Right renal pelvis (tissue), 4 donors: ENCODE data around the gene MIS18A. TPM values are rescaled to one million over a fixed set of nuclear protein-coding genes. Genes with fewer than 3 reads are reported as not detected.
"Not testable (repeated sequence)": the region's sequence is repeated elsewhere in the genome, so short reads cannot be mapped to it uniquely, and the experiment has no call there.

Experiments used
- DNase-seq, 4 donors: peaks; one replicate each; pipeline ENCODE4 v3.0.0-alpha.2; 2013; ENCODE audit warnings: low read depth in 4 of 4, low spot score in 3 of 4, missing footprints in 1 of 4
- polyA plus RNA-seq, 4 donors: library from polyadenylated mRNA; unstranded; fragments of 120-200 nt; gene quantifications; one replicate each; pipeline ENCODE4 v1.2.1, GENCODE V29; 2013; ENCODE audit not compliant: insufficient read length in 4 of 4

The MIS18A gene
- polyA plus RNA-seq, 4 donors: 23.7 to 26.7 (median 25.3) TPM

DNA sequence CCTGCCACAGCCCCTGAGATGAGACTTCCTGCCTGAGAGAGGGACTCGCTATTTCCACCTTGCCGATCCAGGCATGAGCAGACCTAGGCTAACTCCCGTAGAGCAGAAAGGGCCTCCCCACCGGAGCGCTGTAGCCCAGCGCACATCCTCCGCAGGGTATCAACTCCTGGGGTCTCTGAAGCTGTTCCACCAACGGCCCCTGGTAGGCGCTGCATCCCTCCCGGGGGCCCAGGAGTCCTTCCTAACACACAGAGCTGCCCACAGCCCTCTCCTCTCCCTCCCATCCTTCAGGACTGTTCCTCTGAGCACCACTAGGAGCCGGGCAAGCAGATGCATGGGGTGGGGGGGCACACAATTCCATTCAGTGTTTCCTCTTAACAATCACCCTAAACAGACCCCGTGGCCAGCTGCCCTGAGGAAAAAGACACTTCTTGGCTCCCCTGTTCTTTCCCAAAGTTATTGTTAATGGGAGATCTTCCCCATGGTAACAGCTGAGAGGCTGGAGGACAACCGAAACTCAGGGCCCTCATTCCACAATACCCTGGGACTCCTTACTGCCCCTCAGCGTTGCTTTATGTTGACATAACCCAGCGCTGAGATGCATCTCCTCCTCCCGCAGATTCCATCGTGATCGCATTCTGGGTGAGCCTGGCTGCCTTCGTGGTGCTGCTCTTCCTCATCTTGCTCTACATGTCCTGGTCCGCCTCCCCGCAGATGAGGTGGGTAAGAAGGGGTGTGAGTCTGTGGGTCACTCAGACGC is 27.4 kb upstream of the MIS18A start:
- no peak for DNase-seq

GRCh38 chr21:32304998-32305397 is 26.1 kb upstream of the MIS18A start:
- DNase-seq: no peak

GRCh38 chr21:32303385-32303784 is 24.5 kb upstream of the MIS18A start:
- no peak for DNase-seq

GRCh38 chr21:32302560-32302959 is 23.7 kb upstream of the MIS18A start:
- DNase-seq: no peak

GRCh38 chr21:32301596-32301995 is 22.7 kb upstream of the MIS18A start:
- no peak for DNase-seq

DNA sequence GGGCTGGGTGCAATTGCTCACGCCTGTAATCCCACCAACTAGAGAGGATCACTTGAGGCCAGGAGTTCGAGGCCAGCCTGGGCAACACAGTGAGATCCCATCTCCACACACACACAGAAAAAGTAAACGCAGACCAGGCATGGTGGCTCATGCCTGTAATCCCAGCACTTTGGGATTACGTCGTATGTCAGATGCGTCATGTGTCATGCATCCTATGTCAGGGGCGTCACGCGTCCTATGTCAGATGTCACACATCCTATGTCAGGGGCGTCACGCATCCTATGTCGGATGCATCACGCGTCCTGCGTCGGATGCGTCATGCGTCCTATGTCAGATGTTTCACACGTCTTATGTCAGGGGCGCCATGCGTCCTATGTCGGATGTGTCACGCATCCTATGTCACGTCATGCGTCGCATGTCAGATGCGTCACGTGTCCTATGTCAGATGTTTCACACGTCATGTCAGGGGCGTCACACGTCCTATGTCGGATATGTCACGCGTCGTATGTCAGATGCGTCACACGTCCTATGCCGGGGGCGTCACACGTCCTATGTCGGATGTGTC is 21.4 kb upstream of the MIS18A start:
- no peak for DNase-seq

GRCh38 chr21:32299695-32300094 is 20.8 kb upstream of the MIS18A start:
- no peak for DNase-seq

DNA sequence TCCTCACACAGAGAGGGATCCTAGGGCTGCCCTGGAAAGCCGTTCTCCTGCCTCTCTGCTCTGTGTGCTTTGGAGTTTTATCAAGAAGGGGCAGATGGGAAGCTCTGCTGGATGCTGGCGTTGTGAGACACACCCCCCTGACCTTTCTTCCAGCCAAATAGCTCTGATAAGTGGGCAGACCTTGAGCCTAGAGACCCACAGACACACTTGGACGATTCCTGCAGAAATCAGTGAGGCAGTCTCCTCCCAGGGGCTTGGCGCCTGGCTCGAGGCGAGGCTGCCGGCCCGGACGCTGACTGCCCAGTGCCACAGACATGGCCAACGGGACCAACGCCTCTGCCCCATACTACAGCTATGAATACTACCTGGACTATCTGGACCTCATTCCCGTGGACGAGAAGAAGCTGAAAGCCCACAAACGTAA is 19.8 kb upstream of the MIS18A start, which contains the start of gene MRAP:
Gene MRAP, plus strand, starts transcription at position 198 of the 424 bp plus-strand sequence. Its CDS starts 117 bp downstream, at position 315.
- no peak for DNase-seq

DNA sequence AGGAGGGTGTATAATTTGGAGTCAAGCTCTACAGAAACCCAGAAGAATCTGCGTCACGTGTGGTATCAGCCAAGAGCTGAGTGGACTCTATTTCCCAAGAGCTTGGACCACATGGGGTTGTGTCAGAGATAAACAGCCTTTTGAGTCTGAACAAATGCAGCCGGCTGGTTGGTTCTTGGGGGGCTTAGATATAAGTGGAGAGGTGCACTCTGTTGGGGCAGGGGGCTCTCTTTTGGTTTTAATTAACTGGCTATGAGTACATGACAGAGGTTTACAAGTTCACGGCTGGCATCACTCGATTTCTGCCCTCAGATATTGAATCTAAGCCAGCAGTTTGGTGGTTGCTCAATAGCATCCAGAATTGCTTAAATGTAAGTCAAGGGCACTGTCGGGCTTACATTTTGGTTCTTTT is 19.3 kb upstream of the MIS18A start:
- DNase-seq: no peak

- DNase-seq: no peak
Observed at GRCh38 chr21:32297449-32297848, 18.6 kb upstream of the MIS18A start.

DNA sequence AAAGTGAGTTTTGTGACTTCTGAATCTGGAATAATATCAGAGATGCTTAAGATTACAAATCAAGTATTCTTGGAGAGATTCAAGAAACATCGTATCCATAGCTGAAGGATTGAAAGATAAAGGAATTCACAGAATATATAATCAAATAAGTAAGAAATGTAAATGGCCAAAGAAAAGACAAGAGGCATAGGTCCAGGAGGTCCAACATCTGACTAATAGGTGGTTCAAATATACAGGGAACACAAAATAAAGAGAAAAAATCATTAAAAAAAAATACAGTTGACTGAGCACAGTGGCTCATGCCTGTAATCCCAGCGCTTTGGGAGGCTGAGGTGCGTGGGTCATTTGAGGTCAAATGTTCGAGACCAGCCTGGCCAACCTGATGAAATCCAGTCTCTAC is 6.6 kb upstream of the MIS18A start:
- DNase-seq: no peak

DNA sequence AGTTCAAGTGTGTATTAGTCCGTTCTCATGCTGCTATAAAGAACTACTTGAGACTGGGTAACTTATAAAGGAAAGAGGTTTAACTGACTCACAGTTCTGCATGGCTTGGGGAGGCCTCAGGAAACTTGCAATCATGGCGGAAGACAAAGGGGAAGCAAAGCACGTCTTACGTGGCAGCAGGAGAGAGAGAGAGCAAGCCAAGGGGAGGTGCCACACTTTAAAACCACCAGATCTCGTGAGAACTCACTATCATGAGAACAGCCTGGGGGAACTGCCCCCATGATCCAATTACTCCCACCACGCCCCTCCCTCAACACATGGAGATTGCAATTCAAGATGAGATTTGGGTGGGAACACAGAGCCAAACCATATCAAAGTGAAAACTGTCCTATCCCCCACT is 4.1 kb upstream of the MIS18A start:
- no peak for DNase-seq

DNA sequence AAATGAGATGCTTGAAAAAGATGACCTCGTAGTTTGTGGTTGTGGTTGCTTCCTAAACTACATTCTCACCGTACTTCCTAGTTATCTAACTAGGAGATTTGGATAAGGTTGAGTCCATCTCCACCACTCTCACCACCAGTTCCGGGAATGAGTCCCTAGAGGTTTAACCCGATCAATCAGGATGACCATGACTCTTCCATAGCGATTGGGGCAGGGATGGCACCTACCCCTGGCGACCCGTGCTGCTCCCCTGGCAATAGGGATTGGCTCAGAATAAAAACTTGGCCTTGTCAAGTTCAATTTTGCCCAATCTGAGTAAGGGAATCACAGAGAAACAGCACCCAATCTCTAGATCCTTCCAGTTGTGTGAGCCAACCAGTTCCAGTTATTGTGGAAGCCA is 2.7 kb upstream of the MIS18A start:
- DNase-seq: no peak

GRCh38 chr21:32279377-32279680 is 480 bp upstream of the MIS18A start:
- no peak for DNase-seq

- no peak for DNase-seq
Observed at GRCh38 chr21:32278103-32278502, 746 bp downstream of the MIS18A start.

- no peak for DNase-seq
Observed at GRCh38 chr21:32276671-32277070, 2.2 kb downstream of the MIS18A start.

DNA sequence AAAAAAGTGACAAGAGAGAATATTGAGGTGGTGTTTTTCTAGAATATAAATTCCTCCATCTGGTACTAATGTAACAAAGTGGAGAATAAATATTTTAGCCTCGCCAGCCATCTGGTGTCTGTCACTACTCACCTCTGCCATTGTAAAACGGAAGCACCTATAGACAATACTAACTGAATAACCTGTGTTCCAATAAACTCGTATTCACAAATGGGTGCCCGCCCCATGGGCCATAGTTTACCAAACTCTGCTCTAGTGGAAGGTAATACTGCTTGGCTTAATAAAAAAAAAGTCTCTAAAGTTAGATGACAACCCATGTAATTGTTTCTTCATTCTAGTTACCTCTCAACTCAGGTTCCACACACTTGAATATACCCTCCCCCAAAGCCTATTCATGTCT is 8.1 kb downstream of the MIS18A start:
- DNase-seq: no peak

- DNase-seq: not testable (repeated sequence)
Observed at GRCh38 chr21:32265321-32265720, 13.5 kb downstream of the MIS18A start.

DNA sequence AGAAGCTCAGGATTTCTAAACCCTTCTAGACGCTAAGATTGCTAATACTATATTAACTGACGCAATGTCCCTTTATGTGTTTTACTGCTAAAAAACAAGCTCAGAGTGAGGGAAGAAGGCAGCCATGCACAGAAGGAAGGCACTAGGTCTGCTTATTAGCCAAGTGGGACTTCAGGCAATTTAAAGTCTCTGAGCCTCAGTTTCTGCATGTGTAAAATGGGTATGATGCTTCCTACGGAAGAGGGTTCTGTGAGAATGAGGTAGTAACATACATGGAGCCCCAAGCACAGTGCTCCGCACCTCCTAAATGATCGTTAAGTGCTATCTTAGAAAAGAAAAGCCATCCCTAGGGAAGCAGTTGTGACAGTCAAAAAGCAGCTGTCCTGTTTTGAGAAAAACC is 16.9 kb downstream of the MIS18A start:
- DNase-seq: no peak

DNA sequence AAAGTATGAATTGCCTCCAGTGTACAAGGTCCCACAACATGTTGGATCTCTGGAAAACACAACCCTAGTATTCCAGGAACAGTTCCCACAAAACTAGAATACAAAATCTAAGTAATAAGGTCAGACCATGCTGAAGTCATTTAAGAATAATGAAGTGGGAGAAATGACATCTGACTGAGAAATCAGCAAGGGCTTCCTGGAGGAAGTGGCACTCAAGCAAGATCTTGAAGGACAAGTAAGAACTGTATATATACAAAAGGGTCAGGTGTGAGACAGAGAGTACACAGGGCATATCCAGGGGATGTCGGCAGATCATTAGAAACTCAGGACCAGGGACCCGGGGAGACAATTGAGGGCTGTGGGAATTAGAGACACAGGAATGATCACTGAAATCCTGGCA is 18.7 kb downstream of the MIS18A start:
- DNase-seq: no peak

DNA sequence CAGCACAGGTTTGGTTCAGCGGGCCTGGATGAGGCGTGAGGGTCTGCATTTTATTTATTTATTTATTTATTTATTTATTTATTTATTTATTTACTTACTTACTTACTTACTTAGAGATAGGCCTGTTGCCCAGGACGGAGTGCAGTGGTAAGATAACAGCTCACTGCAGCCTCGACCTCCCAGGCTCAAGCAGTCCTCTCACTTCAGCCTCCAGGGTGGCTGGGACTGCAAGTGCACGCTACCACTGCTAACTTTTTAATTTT is 20.1 kb downstream of the MIS18A start:
- DNase-seq: not testable (repeated sequence)

GRCh38 chr21:32257962-32258785 is 20.7 kb downstream of the MIS18A start:
- DNase-seq: peak; percentile 65 to 80 (median 76)
